Measurements from ENCODE around the gene MED28.
"Not testable (repeated sequence)": the region's sequence is repeated elsewhere in the genome, so short reads cannot be mapped to it uniquely, and the experiment has no call there.

MED28 gene, protein sequence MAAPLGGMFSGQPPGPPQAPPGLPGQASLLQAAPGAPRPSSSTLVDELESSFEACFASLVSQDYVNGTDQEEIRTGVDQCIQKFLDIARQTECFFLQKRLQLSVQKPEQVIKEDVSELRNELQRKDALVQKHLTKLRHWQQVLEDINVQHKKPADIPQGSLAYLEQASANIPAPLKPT

GRCh38 chr4:17614416-17615299 lies at the start of gene MED28:
MED28 (plus strand) TSS chr4:17614641; CDS start chr4:17614655, 14 bp downstream.
- DNase-seq, result peak; percentile 84

- DNase-seq, result no peak
Observed at GRCh38 chr4:17565846-17566245, 48.6 kb upstream of the MED28 start.

DNA sequence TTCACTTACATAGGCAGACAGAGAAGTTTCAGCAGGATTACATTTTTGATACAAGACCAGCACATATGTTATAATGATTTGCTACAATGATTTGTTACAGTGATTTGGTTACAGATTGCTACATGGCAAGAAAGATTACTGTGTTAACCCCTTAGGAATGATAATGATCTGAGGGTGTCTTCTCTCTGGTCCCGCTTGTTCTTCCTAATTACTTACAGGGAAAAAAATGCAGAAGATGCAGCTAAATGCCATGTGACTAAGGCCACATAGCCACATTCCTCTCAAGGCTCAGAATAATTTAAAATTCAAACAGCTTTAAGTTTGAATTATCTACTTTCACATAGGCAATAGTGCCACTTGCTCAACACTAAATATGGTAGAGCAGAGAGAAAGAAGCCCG lies 47.2 kb upstream of the MED28 start:
- no peak for DNase-seq

- DNase-seq, result no peak
Observed at GRCh38 chr4:17574206-17574605, 40.2 kb upstream of the MED28 start.

DNA sequence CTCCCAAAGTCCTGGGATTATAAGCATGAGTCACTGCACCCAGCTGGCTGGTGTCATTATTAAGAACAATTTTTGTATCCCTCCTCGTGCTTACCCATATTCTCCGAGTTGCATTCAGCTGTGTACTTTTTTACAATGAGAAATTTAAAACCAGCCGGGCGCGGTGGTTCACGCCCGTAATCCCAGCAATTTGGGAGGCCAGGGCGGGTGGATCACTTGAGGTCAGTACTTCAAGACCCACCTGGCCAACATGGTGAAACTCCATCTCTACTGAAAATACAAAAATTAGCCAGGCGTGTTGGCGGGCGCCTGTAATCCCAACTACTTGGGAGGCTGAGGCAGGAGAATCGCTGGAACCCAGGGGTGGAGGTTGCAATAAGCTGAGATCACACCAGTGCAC lies 39.3 kb upstream of the MED28 start:
- not testable (repeated sequence) for DNase-seq

DNA sequence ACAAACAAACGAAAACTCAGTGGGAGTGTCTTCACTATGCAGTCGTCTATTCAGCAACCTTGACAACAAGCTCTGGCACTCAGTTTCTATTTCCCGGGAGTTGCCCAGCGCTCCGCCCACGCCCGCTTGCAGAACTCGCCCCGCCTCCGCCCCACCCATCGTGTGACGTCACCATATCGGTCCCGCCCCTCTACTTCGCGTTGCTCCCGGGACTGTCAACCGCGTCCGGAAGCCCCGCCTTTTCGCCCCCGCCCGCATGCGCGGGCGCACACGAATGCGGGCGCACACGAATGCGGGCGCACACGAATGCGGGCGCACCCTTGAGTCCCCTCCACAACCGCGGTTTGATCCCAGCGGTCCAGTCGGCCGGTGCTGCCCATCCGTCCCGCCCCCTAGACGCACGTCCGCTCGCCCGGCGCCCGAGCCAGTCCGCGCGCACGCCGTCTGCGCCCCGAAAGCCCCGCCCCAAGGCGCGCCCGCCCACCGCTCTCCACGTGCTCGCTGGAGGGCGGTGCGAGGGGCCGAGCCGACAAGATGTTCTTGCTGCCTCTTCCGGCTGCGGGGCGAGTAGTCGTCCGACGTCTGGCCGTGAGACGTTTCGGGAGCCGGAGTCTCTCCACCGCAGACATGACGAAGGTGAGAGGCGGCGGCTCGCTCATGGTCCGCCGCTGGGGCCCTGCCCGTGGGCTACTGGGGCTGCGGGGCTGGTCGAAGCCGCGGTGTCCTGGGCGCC lies 37.3 kb upstream of the MED28 start, which contains the start of gene LAP3:
LAP3 (plus strand) TSS at position 267 of the 733 bp plus-strand sequence; CDS start at position 535, 268 bp downstream.
- peak; percentile 72 for DNase-seq

GRCh38 chr4:17577665-17578481 lies 36.6 kb upstream of the MED28 start:
- no peak for DNase-seq

GRCh38 chr4:17578482-17578891 lies 36.0 kb upstream of the MED28 start:
- no peak for DNase-seq

DNA sequence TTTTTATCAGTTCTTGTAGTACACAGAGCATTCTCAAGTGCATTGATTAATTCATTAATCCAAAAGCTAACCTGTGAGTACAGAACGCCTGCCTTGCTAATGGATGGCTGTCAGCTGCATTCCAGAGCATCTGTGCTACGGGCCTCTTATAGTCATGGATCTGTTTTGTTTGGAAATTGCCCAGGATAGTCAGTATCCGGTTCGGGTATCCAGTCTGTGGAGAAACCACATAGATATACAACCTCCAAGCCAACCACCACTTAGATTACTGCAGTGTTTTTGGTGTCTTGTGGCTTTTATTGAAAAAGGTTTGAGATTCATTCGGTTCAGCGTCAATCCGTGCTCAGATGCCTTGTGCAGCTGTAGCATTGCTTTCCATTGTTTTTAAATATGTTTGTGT lies 33.5 kb upstream of the MED28 start:
- DNase-seq, result no peak

- DNase-seq, result no peak
Observed at GRCh38 chr4:17583276-17583675, 31.2 kb upstream of the MED28 start.

- no peak for DNase-seq
Observed at GRCh38 chr4:17583941-17584340, 30.5 kb upstream of the MED28 start.

DNA sequence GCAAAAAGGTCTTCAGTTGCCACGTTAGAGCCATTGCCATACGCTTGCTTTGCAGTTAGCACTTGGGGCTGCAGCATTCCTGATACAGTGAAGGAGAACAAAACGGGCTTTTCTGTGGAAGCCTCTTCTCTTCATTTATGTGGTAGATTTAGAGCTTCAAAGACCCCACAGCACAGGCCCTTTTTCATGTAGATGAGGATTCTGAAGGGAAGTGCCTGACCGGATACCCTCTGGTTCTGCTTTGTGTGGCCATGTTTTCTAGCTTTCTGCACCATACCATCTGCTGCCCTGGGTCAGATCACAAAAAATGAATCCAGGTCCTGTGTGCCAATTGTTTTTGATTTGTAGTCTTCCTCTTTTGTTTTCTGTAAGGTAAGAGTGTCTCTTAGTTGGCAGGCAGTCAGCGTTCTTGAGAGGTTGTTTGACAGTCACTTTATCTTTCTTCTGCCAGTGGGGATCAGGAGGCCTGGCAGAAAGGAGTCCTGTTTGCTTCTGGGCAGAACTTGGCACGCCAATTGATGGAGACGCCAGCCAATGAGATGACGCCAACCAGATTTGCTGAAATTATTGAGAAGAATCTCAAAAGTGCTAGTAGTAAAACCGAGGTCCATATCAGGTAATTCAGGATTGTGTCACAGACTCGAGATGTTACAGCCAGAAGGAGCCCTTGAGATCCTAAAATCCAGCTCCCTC lies 29.8 kb upstream of the MED28 start:
- no peak for DNase-seq

GRCh38 chr4:17587094-17587822 lies 27.2 kb upstream of the MED28 start:
- no peak for DNase-seq

DNA sequence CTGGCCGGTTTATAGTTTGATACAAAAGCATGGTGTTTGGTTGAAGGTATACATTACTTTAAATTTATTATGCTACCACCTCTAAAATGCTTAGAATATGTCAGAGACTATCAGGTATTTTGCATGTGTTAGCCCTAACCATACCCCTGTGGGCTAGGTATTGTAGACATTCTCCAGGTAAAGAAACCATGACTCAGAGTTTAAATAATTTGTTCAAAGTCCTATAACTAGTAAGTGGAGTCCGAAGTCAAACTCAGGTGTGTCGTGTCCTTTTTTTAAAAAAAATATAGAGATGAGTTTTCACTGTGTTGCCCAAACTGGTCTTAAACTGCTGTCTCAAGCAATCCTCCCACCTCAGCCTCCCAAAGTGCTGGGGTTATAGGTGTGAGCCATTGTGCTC lies 25.1 kb upstream of the MED28 start:
- DNase-seq, result no peak

GRCh38 chr4:17595471-17596005 lies 18.9 kb upstream of the MED28 start:
- DNase-seq, result no peak

GRCh38 chr4:17597517-17597916 lies 16.9 kb upstream of the MED28 start:
- no peak for DNase-seq

- DNase-seq, result no peak
Observed at GRCh38 chr4:17599826-17600225, 14.6 kb upstream of the MED28 start.

- DNase-seq, result no peak
Observed at GRCh38 chr4:17605236-17605635, 9.2 kb upstream of the MED28 start.

DNA sequence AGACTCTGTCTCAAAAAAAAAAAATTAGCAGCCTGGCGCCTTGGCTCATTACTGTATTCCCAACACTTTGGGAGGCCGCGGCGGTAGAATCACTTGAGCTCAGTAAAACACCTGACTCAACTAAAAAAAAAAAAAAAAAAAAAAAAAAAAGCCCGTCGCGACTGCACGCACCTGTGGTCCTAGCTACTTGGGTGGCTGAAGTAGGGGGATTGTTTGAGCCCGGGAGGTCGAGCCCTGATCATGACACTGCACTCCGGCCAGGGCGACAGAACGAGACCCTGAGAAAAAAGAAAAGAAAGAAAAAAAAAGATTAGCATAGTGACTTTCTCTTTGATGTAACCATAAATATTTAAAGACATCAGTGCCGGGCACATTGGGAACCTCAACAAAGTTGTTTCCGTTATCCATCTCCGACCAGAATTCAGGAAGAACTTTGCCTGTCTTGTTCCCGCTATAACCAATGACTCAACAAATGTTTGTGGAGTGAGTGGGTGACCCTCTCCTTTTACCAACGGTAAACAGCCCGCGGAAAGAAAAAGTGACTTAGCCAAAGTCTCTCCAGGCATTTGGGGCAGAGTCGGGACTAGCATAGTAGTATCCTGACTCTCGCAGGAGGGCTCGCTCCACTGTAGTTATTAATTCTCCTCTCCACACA lies 553 bp upstream of the MED28 start:
- DNase-seq, result no peak

DNA sequence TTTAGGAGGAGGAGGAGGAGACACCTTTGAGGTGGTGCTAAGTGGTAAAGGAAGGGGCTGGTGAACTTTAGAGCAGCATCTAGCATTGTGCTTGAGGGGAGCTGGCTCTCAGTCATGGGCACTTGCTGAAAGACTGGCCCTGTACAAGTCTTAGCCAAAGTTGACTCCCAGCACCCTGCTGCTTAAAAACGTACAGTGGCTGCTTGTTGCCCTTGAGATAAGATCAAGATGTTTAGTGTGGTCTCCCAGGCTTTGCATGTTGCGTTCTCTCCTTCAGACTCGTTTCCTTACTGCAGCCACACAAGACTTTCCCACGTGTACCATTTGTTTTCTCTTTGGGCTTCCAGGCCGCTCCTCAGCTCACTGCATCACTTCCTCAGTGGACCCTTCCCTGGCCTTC lies 1.8 kb downstream of the MED28 start:
- DNase-seq, result no peak

GRCh38 chr4:17618926-17619325 lies 4.5 kb downstream of the MED28 start:
- DNase-seq, result no peak

All from NCI-H2107 (cell line).